Dedifferentiated amniotic fluid mesenchymal stem cell (primary cell): ENCODE results near the gene TGM2.

Source experiments
- DNase-seq: peaks from one replicate; pipeline ENCODE4 v3.0.0-alpha.2; 2016; ENCODE audit errors: extremely low spot score

The TGM2 gene

DNA sequence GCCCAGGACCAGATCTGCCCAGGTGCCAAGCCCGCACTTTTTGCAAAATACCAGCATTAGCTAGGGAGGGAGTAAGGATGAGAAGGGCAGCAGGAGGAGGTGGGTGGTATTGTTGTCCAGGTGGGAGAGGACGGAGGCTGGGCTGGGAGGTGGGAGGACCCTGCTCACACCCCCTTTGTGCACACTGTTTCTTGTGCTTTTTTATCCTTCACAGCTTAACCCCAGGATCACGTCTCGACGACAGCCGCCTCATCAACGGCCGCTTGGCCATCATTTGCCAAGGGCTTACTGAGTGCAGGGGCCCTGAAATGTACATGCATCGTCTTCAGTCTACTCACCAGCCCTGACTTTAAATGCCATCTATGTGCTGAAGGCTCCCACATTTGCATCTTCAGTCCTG is 12.1 kb upstream of the TGM2 start:
- no peak for DNase-seq

GRCh38 chr20:38175304-38176180 is 10.5 kb upstream of the TGM2 start:
- DNase-seq: no peak

DNA sequence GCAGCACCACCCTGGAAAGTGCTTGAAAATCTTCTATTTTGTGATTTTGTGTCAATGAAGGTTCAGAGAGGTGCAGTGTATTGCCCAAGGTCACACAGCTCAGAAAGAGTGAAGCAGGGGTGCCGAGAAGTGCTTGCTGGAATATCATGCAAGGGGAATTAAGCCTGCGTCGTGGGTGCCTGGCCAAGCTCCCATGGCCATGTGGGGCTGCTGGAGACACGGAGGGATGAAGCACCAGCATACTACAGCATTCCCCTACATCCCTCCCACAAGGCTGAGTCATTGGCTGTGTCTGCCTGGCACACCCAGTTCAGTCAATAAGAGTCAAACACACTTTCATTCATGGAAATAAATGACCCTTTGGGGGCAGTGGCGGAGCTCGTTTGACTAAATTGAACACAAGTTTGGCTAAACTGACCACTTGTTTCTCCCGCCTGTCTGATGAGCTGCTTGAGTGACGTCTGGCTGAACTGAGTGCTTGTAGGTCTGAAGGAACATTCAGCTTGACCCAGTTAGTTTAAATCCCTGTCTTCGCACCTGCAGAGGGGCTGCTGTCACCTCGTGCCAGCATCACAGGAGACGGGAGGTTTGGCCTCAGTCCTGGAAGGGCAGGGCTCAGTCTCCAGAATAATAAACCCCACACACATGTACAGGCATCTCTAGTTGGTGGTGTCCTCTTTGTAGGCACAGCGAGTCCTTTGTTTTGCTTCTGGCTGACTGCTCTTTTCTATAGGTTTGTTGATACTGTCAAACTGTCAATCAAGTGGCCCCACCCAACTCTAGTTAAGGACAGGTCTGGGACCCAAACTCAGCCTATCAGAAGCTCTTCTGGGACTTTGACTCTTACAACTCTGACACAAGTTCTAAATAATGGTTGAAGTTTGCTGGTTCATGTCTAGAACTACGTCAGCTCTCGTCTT is 8.4 kb upstream of the TGM2 start:
- DNase-seq: peak; percentile 88

DNA sequence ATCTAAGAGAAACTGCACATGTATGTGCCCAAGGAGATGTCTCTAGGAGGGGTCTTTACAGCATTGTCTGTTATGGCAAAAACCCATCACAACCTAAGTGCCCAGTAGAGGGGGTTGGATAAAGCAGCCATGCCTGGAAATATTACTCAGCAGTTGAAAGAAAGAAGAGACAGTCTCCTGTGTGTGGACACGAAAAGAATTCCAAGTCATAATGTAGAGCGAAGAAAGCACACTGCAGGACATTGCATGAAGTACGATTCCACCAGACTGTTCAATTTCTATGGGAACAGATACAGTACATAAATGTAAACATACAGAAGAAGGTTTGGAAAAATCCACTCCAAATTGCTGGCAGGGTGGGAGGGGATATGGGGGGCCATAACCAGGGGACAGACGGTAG is 7.3 kb upstream of the TGM2 start:
- DNase-seq: peak; percentile 35

DNA sequence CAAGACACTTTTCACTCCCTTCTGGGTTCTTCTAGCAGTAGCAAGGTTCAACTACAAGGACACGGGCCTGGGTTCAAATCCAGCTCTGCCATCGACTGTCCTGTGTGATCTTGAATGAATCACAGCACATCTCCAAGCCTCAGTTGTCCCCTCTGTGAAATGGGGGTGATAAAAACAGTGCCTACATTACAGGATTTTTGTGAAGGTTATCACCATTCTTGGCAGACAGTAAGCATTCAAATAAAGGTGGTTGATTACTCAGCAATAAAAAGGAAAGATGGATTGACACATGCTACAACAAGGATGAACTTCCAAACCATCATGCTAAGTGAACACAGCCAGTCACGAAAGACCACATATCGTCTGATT is 6.6 kb upstream of the TGM2 start:
- DNase-seq: no peak

DNA sequence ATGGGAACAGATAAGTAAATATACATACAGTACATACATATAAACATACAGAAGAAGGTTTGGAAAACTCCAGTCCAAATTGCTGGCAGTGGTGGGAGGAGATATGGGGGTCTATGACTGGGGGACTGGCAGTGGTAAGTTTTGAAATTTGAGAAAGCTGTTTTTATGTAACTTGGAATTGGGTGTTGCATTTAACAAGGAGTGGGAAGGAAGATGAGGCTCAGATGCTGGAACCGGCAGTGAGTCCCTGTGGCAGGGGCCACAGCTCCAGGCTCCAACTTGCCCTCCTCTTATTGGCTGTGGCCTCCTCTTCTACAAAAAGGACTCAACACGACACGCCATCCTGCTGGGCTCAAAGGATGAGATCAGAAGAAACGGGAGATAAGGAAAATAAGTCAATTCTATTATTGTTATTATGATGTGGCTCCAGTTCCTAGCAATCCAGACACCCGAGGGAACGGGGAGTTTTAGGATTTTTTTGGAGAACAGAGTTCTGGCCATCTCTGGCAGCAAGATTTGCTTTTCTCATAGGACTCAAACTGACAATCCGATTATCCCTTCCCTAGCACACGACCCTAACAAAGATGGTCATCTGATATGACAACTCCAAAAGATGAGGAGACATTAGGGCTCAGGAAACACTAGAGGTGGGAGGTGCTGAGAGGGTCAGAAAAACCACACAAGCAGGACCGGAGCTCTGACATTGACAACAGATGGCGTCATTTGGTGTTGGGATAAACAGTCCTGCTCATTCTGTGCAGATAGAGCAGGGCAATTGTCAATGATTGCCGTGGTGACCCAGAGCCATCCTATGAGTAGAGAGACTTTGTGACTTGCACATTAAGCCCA is 6.0 kb upstream of the TGM2 start:
- no peak for DNase-seq

DNA sequence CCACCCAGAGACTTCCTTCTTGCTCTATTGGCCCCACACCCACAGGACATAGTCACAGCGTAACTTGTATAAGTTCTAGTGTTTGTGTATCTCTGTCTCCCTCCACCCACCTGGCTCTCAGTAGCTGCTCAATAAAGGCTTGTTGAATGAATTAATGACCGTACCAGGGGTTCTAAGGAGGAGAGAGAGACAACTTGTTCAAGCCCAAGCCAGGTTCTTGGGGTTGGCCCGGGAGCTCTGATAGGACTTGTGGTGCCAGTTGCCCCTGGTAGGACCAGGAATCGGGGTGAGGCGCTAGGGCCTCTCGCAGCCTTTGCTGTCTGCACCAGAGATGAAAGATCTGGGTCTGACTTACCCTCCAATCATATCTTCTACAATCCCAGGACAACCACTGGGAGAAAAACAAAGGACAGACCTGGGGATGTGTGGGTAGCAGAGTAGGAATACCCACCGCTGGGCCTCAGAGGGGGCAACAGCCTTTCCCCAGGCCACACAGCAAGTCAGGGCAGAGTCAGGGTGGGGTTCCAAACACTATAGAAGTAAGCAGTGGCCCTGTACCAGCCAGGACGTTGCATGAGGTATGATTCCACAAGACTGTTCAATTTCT is 5.3 kb upstream of the TGM2 start:
- DNase-seq: no peak

DNA sequence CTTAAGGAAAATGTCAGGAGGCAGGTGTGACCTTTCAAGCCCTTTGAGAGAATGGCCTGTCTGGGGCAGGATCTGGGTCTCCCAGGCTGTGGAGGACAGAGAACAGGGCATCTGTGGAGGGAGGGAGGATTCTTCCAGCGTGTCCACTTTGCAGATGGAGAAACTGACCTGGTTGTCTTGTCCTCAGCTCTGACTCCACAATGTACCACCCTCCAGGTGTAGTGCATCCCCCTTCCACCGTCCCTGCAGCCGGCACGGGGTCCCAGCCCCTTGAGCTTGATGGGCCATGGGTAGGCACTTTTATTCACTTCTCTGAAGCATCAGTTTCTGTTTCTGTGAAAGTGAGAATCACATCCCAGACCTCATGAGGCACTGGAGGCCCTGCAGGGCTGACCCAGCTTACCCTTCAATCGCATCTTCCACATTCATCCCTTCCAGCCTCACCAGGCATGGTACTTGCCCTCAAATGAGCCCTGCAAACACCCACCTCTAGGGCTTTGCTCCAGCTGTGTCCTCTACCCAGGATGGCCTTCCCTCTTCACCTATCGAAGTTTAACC is 4.6 kb upstream of the TGM2 start:
- no peak for DNase-seq

DNA sequence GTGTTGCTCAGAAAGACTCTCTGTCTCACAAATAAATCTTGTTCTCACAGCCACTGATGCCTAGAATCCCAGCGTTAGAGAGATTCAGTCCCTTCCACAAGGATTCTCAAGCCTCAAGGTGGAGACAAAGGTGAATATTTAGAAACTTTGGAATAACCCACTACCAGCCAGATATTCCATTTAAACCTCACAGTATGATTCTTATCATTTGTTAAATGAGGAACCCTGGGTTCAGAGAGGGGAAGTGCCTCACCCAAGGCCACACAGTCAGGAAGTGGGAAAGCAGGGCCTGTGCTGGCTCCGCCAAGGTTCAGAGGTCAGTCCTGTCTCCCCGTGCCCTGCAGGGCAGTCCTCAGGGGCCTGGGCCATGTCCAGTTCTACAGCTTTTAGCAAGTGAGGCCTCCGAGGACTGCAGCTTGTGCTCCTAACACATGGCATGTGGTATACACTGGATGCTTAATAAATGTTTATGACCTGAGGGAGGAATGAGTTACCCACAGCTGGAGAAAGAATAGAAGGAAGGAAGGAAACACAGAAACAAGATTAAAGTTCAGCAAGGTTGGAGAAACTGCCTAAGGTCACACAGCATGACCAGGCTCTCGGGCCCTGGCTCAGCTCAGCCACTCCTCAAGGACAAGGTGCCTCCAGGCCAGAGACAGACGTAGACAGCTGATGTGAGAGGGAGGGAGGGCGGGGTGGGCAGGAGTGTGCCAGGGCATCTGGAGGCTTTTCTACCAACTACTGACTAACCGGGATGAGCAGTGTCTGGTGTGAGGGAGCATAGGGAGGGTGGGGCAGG is 3.9 kb upstream of the TGM2 start:
- no peak for DNase-seq

- no peak for DNase-seq
These were observed 3.0 kb upstream of the TGM2 start for GRCh38 chr20:38167851-38168760.

- DNase-seq: no peak
These were observed 2.3 kb upstream of the TGM2 start for GRCh38 chr20:38167328-38167850.

DNA sequence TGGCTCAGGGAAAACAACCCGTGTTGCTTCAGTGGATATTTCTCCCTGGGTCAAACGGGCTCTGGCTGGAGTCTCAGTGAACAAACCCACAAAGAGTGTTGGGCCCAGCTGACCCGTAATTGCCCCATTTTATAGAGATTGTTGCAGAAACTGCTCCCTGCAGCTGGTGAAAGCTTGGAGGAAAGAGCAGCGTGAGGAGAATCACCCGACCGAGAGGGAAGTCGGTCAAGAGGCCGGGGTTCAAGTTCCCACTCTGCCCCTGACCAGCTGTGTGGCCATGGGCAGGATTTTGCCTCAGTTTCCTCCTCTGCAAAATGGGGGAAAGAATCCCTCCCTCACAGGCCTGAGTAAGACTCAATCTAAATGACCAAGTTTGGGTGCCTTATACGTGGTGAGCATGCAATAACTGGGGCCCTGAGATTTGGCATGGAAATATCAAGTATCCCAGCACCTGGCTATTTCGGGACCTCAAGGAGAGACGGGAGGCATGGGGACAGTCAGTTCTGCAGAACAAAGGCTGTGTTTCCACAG is 1.7 kb upstream of the TGM2 start:
- DNase-seq: no peak

GRCh38 chr20:38165966-38166702 is 1.1 kb upstream of the TGM2 start:
- peak; percentile 23 for DNase-seq

DNA sequence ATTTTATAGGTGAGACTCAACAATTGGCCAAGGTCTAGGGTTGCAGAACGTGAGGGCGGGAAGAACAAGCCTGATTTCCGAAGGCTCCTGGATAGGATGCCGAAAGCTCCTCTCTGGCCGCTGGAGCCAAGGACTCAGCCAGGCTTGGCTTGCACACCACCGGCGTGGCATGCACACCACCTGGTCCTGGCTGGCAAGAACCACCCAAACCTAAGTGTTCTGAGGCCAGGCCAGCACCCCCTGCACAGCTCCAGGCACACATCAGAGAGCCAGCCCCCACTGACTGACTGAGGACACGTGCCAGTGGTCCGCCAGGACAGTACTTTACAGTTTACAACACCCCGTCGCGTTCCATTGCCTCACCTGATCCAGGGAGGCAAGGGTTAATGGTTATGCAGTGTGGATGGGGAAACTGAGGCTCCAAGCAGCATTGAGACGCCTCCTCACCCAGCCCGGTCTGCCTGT is 414 bp downstream of the TGM2 start:
- no peak for DNase-seq

GRCh38 chr20:38164069-38164468 is 1.0 kb downstream of the TGM2 start:
- DNase-seq: no peak

GRCh38 chr20:38162878-38163875 is 1.9 kb downstream of the TGM2 start:
- DNase-seq: no peak

DNA sequence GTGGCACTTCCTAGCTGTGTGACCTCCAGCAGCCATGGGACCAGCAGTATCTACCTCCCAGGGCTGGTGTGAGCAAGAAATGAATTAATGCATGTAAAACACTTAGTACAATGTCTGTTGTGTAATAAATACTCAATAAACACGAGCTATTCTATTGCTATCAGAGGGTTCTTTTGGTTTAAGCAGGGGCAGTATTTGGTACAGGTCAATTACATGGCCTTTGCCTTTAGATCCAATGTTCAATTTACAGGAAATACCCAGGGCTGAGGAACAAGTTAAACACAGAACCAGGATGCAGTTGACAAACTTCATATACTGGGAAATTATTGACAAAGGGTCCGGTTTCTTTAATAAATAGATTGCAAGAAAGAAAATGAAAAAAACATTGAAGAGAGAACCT is 2.9 kb downstream of the TGM2 start:
- no peak for DNase-seq
